DND-41 (cell line): Measurements from ENCODE around the gene CYRIA.

Experiments used
- CTCF ChIP-seq: IDR thresholded peaks from 2 replicates; pipeline ENCODE4 v1.5.1; 2012; ENCODE audit warnings: borderline replicate concordance, low read length, moderate library complexity, mild to moderate bottlenecking; ENCODE audit not compliant: poor library complexity, severe bottlenecking; ENCODE audit errors: extremely low read depth
- EZH2 ChIP-seq: IDR thresholded peaks from 3 replicates; pipeline ENCODE4 v1.6.1; 2012; ENCODE audit warnings: borderline replicate concordance, low read depth, mild to moderate bottlenecking, moderate library complexity, low read length, inconsistent platforms; ENCODE audit not compliant: severe bottlenecking

GRCh38 chr2:16623031-16623430, 42.6 kb downstream of the CYRIA start:
- no peak for TF ChIP-seq CTCF
- no peak for TF ChIP-seq EZH2
